ENCODE results near the gene PROM1.

- no peak for TF ChIP-seq CTCF (conservative IDR thresholded peaks at IDR 0.05; ENCODE audit: low read length)
- TF ChIP-seq EZH2phosphoT487 (IDR thresholded peaks at IDR 0.05; ENCODE audit: borderline replicate concordance, low read depth, low read length) = no peak
Measured at GRCh38 chr4:15990570-15991285, 93.1 kb downstream of the PROM1 start.

Data from OCI-LY7 (cell line).